Measurements from ENCODE around the gene DRD2.

DRD2 gene

GRCh38 chr11:113465786-113466185 is 9.4 kb downstream of the DRD2 start:
- no peak for DNase-seq (ENCODE audit: extremely low read depth, low read depth)
- no peak for TF ChIP-seq CTCF (IDR thresholded peaks at IDR 0.05; ENCODE audit: low read depth, low read length, missing control alignments)
- H3K4me3 ChIP-seq (replicated peaks; ENCODE audit: low read depth, low read length) = no peak overlapping the region

- DNase-seq (ENCODE audit: extremely low read depth, low read depth) = no peak
- no peak for TF ChIP-seq CTCF (IDR thresholded peaks at IDR 0.05; ENCODE audit: low read depth, low read length, missing control alignments)
- H3K4me3 ChIP-seq (replicated peaks; ENCODE audit: low read depth, low read length) = no peak overlapping the region
These were observed 10.8 kb downstream of the DRD2 start for GRCh38 chr11:113464416-113464815.

GRCh38 chr11:113462830-113463229 is 12.4 kb downstream of the DRD2 start:
- H3K4me3 ChIP-seq (replicated peaks; ENCODE audit: low read depth, low read length) = no peak overlapping the region
- DNase-seq (ENCODE audit: extremely low read depth, low read depth) = no peak
- no peak for TF ChIP-seq CTCF (IDR thresholded peaks at IDR 0.05; ENCODE audit: low read depth, low read length, missing control alignments)

GRCh38 chr11:113461639-113462038 is 13.6 kb downstream of the DRD2 start:
- no peak for TF ChIP-seq CTCF (IDR thresholded peaks at IDR 0.05; ENCODE audit: low read depth, low read length, missing control alignments)

GRCh38 chr11:113460469-113460868 is 14.7 kb downstream of the DRD2 start:
- DNase-seq (ENCODE audit: extremely low read depth, low read depth) = no peak
- no peak for TF ChIP-seq CTCF (IDR thresholded peaks at IDR 0.05; ENCODE audit: low read depth, low read length, missing control alignments)
- H3K4me3 ChIP-seq (replicated peaks; ENCODE audit: low read depth, low read length) = no peak overlapping the region

More at GRCh38 chr11:113461639-113462038, 13.6 kb downstream of the DRD2 start:
- no peak overlapping the region for H3K4me3 ChIP-seq (replicated peaks; ENCODE audit: low read depth, low read length)
- DNase-seq (ENCODE audit: extremely low read depth, low read depth) = no peak

GRCh38 chr11:113458189-113458588 is 17.0 kb downstream of the DRD2 start:
- no peak overlapping the region for H3K4me3 ChIP-seq (replicated peaks; ENCODE audit: low read depth, low read length)
- DNase-seq (ENCODE audit: extremely low read depth, low read depth) = no peak
- TF ChIP-seq CTCF (IDR thresholded peaks at IDR 0.05; ENCODE audit: low read depth, low read length, missing control alignments) = no peak

GRCh38 chr11:113457784-113458183 is 17.4 kb downstream of the DRD2 start:
- TF ChIP-seq CTCF (IDR thresholded peaks at IDR 0.05; ENCODE audit: low read depth, low read length, missing control alignments) = no peak
- DNase-seq (ENCODE audit: extremely low read depth, low read depth) = no peak
- no peak overlapping the region for H3K4me3 ChIP-seq (replicated peaks; ENCODE audit: low read depth, low read length)

Data from HFF-Myc (cell line).